Duodenal mucosa (tissue), 2 donors: Measurements from ENCODE around the gene CD300A.
"Not testable (repeated sequence)": the region's sequence is repeated elsewhere in the genome, so short reads cannot be mapped to it uniquely, and the experiment has no call there.

Source experiments
- H3K27ac ChIP-seq: one replicate; pipeline ENCODE4 v1.7.0; 2013; ENCODE audit warnings: low read depth, low read length
- H3K27me3 ChIP-seq, 2 donors: one replicate each; pipeline ENCODE4 v1.7.0; 2013; ENCODE audit warnings: low read length in 2 of 2, control low read depth in 1 of 2; ENCODE audit not compliant: insufficient read depth in 2 of 2, control insufficient read depth in 1 of 2
- H3K36me3 ChIP-seq, 2 donors: one replicate each; pipeline ENCODE4 v1.7.0; 2013; ENCODE audit warnings: low read length in 2 of 2, control low read depth in 1 of 2; ENCODE audit not compliant: insufficient read depth in 2 of 2, control insufficient read depth in 1 of 2
- H3K4me1 ChIP-seq, 2 donors: one replicate each; pipeline ENCODE4 v1.7.0; 2013; ENCODE audit warnings: low read length in 2 of 2, control low read depth in 1 of 2; ENCODE audit not compliant: insufficient read depth in 2 of 2, control insufficient read depth in 1 of 2
- H3K4me3 ChIP-seq, 2 donors: one replicate each; pipeline ENCODE4 v1.7.0; 2013; ENCODE audit warnings: low read length in 2 of 2, low read depth in 1 of 2
- H3K9ac ChIP-seq, 2 donors: one replicate each; pipeline ENCODE4 v1.7.0; 2013; ENCODE audit warnings: low read length in 2 of 2, low read depth in 1 of 2
- H3K9me3 ChIP-seq, 2 donors: one replicate each; pipeline ENCODE4 v1.7.0; 2013; ENCODE audit warnings: low read length in 2 of 2, control low read depth in 1 of 2; ENCODE audit not compliant: control insufficient read depth in 1 of 2

Gene CD300A

GRCh38 chr17:74491626-74492025 is 25.2 kb downstream of the CD300A start:
- Histone ChIP-seq H3K27ac (no peak overlapping the region), H3K36me3 (no peaks in the 10 kb centered on the region), H3K27me3 (no peaks in the 10 kb centered on the region), H3K4me1 (no peaks in the 10 kb centered on the region), H3K9ac (no peak overlapping the region), H3K9me3 (no peaks in the 10 kb centered on the region), H3K4me3 (no peak overlapping the region)

- H3K4me3 ChIP-seq = no peak overlapping the region
- no peaks in the 10 kb centered on the region for H3K27me3 ChIP-seq
- H3K9me3 ChIP-seq = no peaks in the 10 kb centered on the region
- no peaks in the 10 kb centered on the region for H3K4me1 ChIP-seq
- no peaks in the 10 kb centered on the region for H3K36me3 ChIP-seq
- H3K27ac ChIP-seq = no peak overlapping the region
- no peak overlapping the region for H3K9ac ChIP-seq
Observed at GRCh38 chr17:74493331-74493833, 26.9 kb downstream of the CD300A start.

GRCh38 chr17:74497471-74497870 is 31.0 kb downstream of the CD300A start:
- Histone ChIP-seq H3K9me3 (no peaks in the 10 kb centered on the region), H3K27me3 (no peaks in the 10 kb centered on the region), H3K4me1 (no peaks in the 10 kb centered on the region), H3K9ac (no peak overlapping the region), H3K4me3 (no peak overlapping the region), H3K36me3 (no peaks in the 10 kb centered on the region), H3K27ac (no peak overlapping the region)

- no peaks in the 10 kb centered on the region for H3K9me3 ChIP-seq
- no peak overlapping the region for H3K27ac ChIP-seq
- no peaks in the 10 kb centered on the region for H3K4me1 ChIP-seq
- H3K9ac ChIP-seq = no peak overlapping the region
- no peaks in the 10 kb centered on the region for H3K36me3 ChIP-seq
- H3K4me3 ChIP-seq = no peak overlapping the region
- no peaks in the 10 kb centered on the region for H3K27me3 ChIP-seq
Observed at GRCh38 chr17:74499992-74500391, 33.6 kb downstream of the CD300A start.

GRCh38 chr17:74502861-74503260 is 36.4 kb downstream of the CD300A start:
- Histone ChIP-seq H3K27ac (no peak overlapping the region), H3K9ac (no peak overlapping the region), H3K4me3 (no peak overlapping the region), H3K36me3 (no peaks in the 10 kb centered on the region), H3K9me3 (no peaks in the 10 kb centered on the region), H3K27me3 (no peaks in the 10 kb centered on the region), H3K4me1 (no peaks in the 10 kb centered on the region)

GRCh38 chr17:74503949-74504348 is 37.5 kb downstream of the CD300A start:
- H3K4me3 ChIP-seq, H3K27me3 ChIP-seq, H3K9me3 ChIP-seq, H3K4me1 ChIP-seq, H3K36me3 ChIP-seq, H3K27ac ChIP-seq, H3K9ac ChIP-seq: not testable (repeated sequence)

- Histone ChIP-seq H3K27me3 (no peaks in the 10 kb centered on the region), H3K9me3 (no peaks in the 10 kb centered on the region), H3K27ac (no peak overlapping the region), H3K9ac (no peak overlapping the region), H3K4me3 (no peak overlapping the region), H3K4me1 (no peaks in the 10 kb centered on the region), H3K36me3 (no peaks in the 10 kb centered on the region)
Observed at GRCh38 chr17:74508156-74508555, 41.7 kb downstream of the CD300A start.

- Histone ChIP-seq H3K27me3 (no peaks in the 10 kb centered on the region), H3K36me3 (no peaks in the 10 kb centered on the region), H3K4me1 (no peaks in the 10 kb centered on the region), H3K9me3 (peaks cover 10 to 11% of the 10 kb centered on the region in 2 donors), H3K27ac (no peak overlapping the region), H3K9ac (no peak overlapping the region), H3K4me3 (no peak overlapping the region)
Observed at GRCh38 chr17:74512036-74512435, 45.6 kb downstream of the CD300A start.

GRCh38 chr17:74512624-74513091 is 46.2 kb downstream of the CD300A start:
- peaks cover 10 to 11% of the 10 kb centered on the region in 2 donors for H3K9me3 ChIP-seq
- H3K27ac ChIP-seq = no peak overlapping the region
- H3K9ac ChIP-seq = no peak overlapping the region
- no peaks in the 10 kb centered on the region for H3K27me3 ChIP-seq
- no peaks in the 10 kb centered on the region for H3K36me3 ChIP-seq
- H3K4me3 ChIP-seq = no peak overlapping the region
- no peaks in the 10 kb centered on the region for H3K4me1 ChIP-seq

GRCh38 chr17:74513987-74514631 is 47.7 kb downstream of the CD300A start:
- H3K4me1 ChIP-seq = no peaks in the 10 kb centered on the region
- no peak overlapping the region for H3K4me3 ChIP-seq
- H3K9ac ChIP-seq = no peak overlapping the region
- no peak overlapping the region for H3K27ac ChIP-seq
- peaks cover 10 to 16% of the 10 kb centered on the region in 2 donors for H3K9me3 ChIP-seq
- H3K36me3 ChIP-seq = no peaks in the 10 kb centered on the region
- no peaks in the 10 kb centered on the region for H3K27me3 ChIP-seq
